ENCODE results near the gene GNPTG. TPM values are rescaled to one million over a fixed set of nuclear protein-coding genes. Genes with fewer than 3 reads are reported as not detected.
A peak's percentile ranks its signal among the peaks of the same experiment; 100 is the strongest.

GNPTG gene
- total RNA-seq, 4 donors from 2014 or later, result 51.1 to 117 (median 71.6) TPM

- H3K27ac ChIP-seq, result peak within 1 kb of the TSS in 1 of 4 donors; percentile 40
Observed at GRCh38 chr16:1333149-1333812, 18.4 kb upstream of the GNPTG start, which contains the start of gene BAIAP3. Gene BAIAP3 (plus strand): TSS chr16:1333645. CDS start chr16:1338550, 4,905 bp downstream.

GRCh38 chr16:1333854-1334700 lies 17.7 kb upstream of the GNPTG start:
- TF ChIP-seq EP300 (IDR thresholded peaks at IDR 0.05) (no peak), POLR2A (IDR thresholded peaks at IDR 0.05) (no peak), CTCF (IDR thresholded peaks at IDR 0.05) (no peak)
- 1 to 3% methylated on average over 33 to 38 of the region's 78 CpGs for WGBS, 2 donors
- H3K9me3 ChIP-seq, result peaks cover 0 to 10% (median 0%) of the 10 kb centered on the region in 4 donors
- peaks cover 0 to 4% (median 0%) of the 10 kb centered on the region in 3 donors for H3K36me3 ChIP-seq
- peaks cover 0 to 36% (median 22%) of the 10 kb centered on the region in 4 donors for H3K4me1 ChIP-seq
- peak overlapping the region in 1 of 4 donors; percentile 40 for H3K27ac ChIP-seq
- peak overlapping the region in 3 of 4 donors; percentile 21 to 42 (median 41) for H3K4me3 ChIP-seq
- no peak for DNase-seq (ENCODE audit: low spot score in 2 of 2)
- peaks cover 3 to 89% of the 10 kb centered on the region in 2 donors for H3K27me3 ChIP-seq

More at GRCh38 chr16:1333149-1333812, 18.4 kb upstream of the GNPTG start, which contains the start of gene BAIAP3:
- H3K4me3 ChIP-seq, result peak within 1 kb of the TSS; percentile 21 to 42 (median 32)
- no peak for DNase-seq (ENCODE audit: low spot score in 2 of 2)
- peaks cover 0 to 4% (median 0%) of the 10 kb centered on the region in 3 donors for H3K36me3 ChIP-seq
- H3K4me1 ChIP-seq, result peaks cover 0 to 36% (median 22%) of the 10 kb centered on the region in 4 donors
- peaks cover 0 to 10% (median 0%) of the 10 kb centered on the region in 4 donors for H3K9me3 ChIP-seq
- peaks cover 3 to 82% of the 10 kb centered on the region in 2 donors for H3K27me3 ChIP-seq
- 0 to 2% methylated on average over 3 to 43 of the region's 83 CpGs for WGBS, 2 donors
- TF ChIP-seq EP300 (IDR thresholded peaks at IDR 0.05) (no peak), CTCF (IDR thresholded peaks at IDR 0.05) (no peak), POLR2A (IDR thresholded peaks at IDR 0.05) (no peak)

GRCh38 chr16:1334739-1335138 lies 17.0 kb upstream of the GNPTG start:
- TF ChIP-seq POLR2A (IDR thresholded peaks at IDR 0.05), result no peak
- no peak for TF ChIP-seq CTCF (IDR thresholded peaks at IDR 0.05)
- no peak for TF ChIP-seq EP300 (IDR thresholded peaks at IDR 0.05)
- H3K36me3 ChIP-seq, result peaks cover 0 to 4% (median 0%) of the 10 kb centered on the region in 3 donors
- H3K4me1 ChIP-seq, result peaks cover 0 to 36% (median 22%) of the 10 kb centered on the region in 4 donors
- no peak overlapping the region for H3K4me3 ChIP-seq
- peaks cover 0 to 10% (median 0%) of the 10 kb centered on the region in 4 donors for H3K9me3 ChIP-seq
- DNase-seq (ENCODE audit: low spot score in 2 of 2), result no peak
- WGBS, 2 donors, result 25 to 36% methylated on average over 9 of the region's 9 CpGs
- H3K27me3 ChIP-seq, result peaks cover 3 to 89% of the 10 kb centered on the region in 2 donors
- no peak overlapping the region for H3K27ac ChIP-seq

- WGBS, 2 donors, result 33 to 41% methylated on average over 11 to 16 of the region's 16 CpGs
- Histone ChIP-seq H3K4me1 (peaks cover 0 to 36% (median 22%) of the 10 kb centered on the region in 4 donors), H3K9me3 (peaks cover 0 to 5% (median 0%) of the 10 kb centered on the region in 4 donors), H3K27ac (no peak overlapping the region), H3K27me3 (peaks cover 3 to 83% of the 10 kb centered on the region in 2 donors), H3K4me3 (no peak overlapping the region), H3K36me3 (peaks cover 0 to 3% (median 0%) of the 10 kb centered on the region in 3 donors)
- TF ChIP-seq EP300 (IDR thresholded peaks at IDR 0.05) (no peak), POLR2A (IDR thresholded peaks at IDR 0.05) (no peak), CTCF (IDR thresholded peaks at IDR 0.05) (no peak)
- DNase-seq (ENCODE audit: low spot score in 2 of 2), result no peak
Observed at GRCh38 chr16:1335211-1335971, 16.3 kb upstream of the GNPTG start.
